Aorta (tissue), 5 donors: ENCODE results near the gene STC2. TPM values are rescaled to one million over a fixed set of nuclear protein-coding genes. Genes with fewer than 3 reads are reported as not detected.

Experiments used
- ATAC-seq: fragments of 200-7000 bp; cut with Tn5 transposase; one replicate; pipeline ENCODE4 v1.9.1; 2022; ENCODE audit warnings: moderate library complexity; ENCODE audit not compliant: low FRiP score
- DNase-seq, 2 donors: peaks; one replicate each; pipeline ENCODE4 v3.0.0-alpha.2; 2020
- H3K27ac ChIP-seq, 2 donors: one replicate each; pipeline ENCODE4 v1.5.1; 2013; ENCODE audit warnings: low read length in 2 of 2, mild to moderate bottlenecking in 2 of 2, moderate library complexity in 2 of 2, control low read depth in 1 of 2, inconsistent platforms in 1 of 2, low read depth in 1 of 2
- H3K27me3 ChIP-seq, 2 donors: one replicate each; pipeline ENCODE4 v1.6.1; 2013; ENCODE audit warnings: control low read depth in 1 of 2, low read length in 1 of 2, mild to moderate bottlenecking in 1 of 2, moderate library complexity in 1 of 2; ENCODE audit not compliant: insufficient read depth in 2 of 2, control insufficient read depth in 1 of 2
- H3K36me3 ChIP-seq, 2 donors: one replicate each; pipeline ENCODE4 v1.6.1; 2013; ENCODE audit warnings: control low read depth in 1 of 2, low read length in 1 of 2, mild to moderate bottlenecking in 1 of 2; ENCODE audit not compliant: insufficient read depth in 2 of 2, control insufficient read depth in 1 of 2
- H3K4me1 ChIP-seq, 2 donors: one replicate each; pipeline ENCODE4 v1.6.1; 2013; ENCODE audit warnings: low read length in 2 of 2, control low read depth in 1 of 2, mild to moderate bottlenecking in 1 of 2, moderate library complexity in 1 of 2; ENCODE audit not compliant: insufficient read depth in 2 of 2, control insufficient read depth in 1 of 2
- H3K4me3 ChIP-seq, 2 donors: one replicate each; pipeline ENCODE4 v1.5.1; 2013; ENCODE audit warnings: low read length in 2 of 2, control low read depth in 1 of 2, mild to moderate bottlenecking in 1 of 2
- H3K9me3 ChIP-seq: one replicate; pipeline ENCODE4 v1.6.1; 2013; ENCODE audit warnings: mild to moderate bottlenecking, low read length; ENCODE audit not compliant: control insufficient read depth
- WGBS, 2 donors: extraction: QIAGEN DNeasy Blood & Tissue Kit; methylation state at CpG; one replicate each; pipeline ENCODE4 v1.1.7; 2013; 5-methylcytosine and 5-hydroxymethylcytosine counted together
- intact Hi-C, 2 donors: fragments of 100-400 bp; cut with DNase I; formaldehyde crosslinking; loops; one replicate each; pipeline versions ENCODE4 v1.14.2 to v1.15.0; 2022
- polyA plus RNA-seq, 2 donors: library from polyadenylated mRNA; stranded (reverse); fragments of 200-250 nt; gene quantifications; one replicate each; pipeline ENCODE4 v1.2.3, GENCODE V29; 2013
- total RNA-seq, 2 donors: library from RNA; stranded (reverse); fragmentation: NEBNext Ultra II Directional; extraction: Animal tissue kit (Norgen Biotek cat#: 25700); gene quantifications; one replicate each; pipeline ENCODE4 v1.2.1, GENCODE V29; 2021
- donor health status: healthy with polysubstance abuse.
- donor health status: Bipolar disorder and iron deficiency.
- donor health status: DM: no; HTN: no; CAD: no.
- donor health status: DM: no; HTN: no; CAD: no.
- donor health status: DM: yes; HTN: yes; CAD: no.

Gene STC2
- total and polyA plus RNA-seq, 4 donors: 0.03 to 7.9 (median 2.8) TPM

DNA sequence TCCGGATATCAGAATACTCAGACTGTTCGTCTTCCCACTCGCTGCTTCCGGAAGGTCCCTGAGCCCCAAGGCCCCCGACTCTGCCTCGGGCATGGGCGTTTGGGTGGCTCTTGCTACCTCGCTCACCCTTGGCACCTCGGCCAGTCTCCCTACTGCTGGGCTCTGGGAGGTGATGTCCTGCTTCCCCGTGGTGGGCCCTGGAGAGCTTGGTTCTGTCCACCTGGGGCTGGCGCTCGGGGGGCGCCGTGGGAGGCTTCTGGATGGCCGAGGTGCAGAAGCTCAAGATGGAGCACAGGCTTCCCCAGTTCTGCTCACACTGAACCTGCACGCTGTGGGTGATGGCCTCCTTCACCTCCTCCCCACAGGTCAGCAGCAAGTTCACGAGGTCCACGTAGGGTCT, 10.4 kb downstream of the STC2 start:
- H3K36me3 ChIP-seq: no peaks in the 10 kb centered on the region
- intact Hi-C loops: no loop called here
- no peak overlapping the region for H3K27ac ChIP-seq
- DNase-seq: no peak
- no peaks in the 10 kb centered on the region for H3K27me3 ChIP-seq
- ATAC-seq: no peak
- no peaks in the 10 kb centered on the region for H3K4me1 ChIP-seq
- H3K9me3 ChIP-seq: no peaks in the 10 kb centered on the region
- no peak overlapping the region for H3K4me3 ChIP-seq
- 96% methylated on average over 18 of the region's 18 CpGs for WGBS, 2 donors

DNA sequence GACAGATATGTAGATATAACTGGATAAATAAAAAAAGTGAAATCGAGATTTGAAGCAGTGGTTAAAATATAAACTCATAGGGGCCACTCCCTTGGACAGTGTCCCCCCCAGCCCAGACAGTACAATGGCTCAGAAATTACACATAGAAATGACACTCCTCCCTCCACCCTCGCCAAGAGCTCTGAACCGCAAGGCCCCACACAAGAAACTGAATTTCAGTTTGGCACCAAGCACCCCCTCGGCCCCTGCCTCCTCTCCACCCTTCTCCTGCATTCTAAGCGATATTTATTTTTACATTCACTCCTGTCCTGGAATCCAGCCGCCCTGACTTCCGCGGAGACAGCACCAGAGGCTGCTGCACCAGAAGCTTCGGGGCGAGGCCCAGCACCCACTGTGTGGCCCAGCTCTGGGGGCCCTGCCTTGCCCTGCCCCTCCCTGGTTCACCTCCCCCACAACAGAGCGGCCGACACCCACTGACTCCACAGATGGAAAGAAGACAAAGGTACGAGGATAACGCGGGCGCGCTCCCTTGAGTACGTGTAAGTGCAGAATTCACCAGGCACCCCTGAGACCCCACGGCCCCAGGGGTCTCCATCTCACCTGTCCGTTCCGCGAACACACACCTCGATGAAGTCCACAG, 11.0 kb downstream of the STC2 start:
- Histone ChIP-seq H3K4me1 (no peaks in the 10 kb centered on the region), H3K36me3 (no peaks in the 10 kb centered on the region), H3K4me3 (no peak overlapping the region), H3K27me3 (no peaks in the 10 kb centered on the region), H3K27ac (no peak overlapping the region), H3K9me3 (no peaks in the 10 kb centered on the region)
- ATAC-seq (no peak), DNase-seq (no peak)
- intact Hi-C loops: no loop called here
- WGBS, 2 donors: 95% methylated on average over 23 of the region's 23 CpGs

DNA sequence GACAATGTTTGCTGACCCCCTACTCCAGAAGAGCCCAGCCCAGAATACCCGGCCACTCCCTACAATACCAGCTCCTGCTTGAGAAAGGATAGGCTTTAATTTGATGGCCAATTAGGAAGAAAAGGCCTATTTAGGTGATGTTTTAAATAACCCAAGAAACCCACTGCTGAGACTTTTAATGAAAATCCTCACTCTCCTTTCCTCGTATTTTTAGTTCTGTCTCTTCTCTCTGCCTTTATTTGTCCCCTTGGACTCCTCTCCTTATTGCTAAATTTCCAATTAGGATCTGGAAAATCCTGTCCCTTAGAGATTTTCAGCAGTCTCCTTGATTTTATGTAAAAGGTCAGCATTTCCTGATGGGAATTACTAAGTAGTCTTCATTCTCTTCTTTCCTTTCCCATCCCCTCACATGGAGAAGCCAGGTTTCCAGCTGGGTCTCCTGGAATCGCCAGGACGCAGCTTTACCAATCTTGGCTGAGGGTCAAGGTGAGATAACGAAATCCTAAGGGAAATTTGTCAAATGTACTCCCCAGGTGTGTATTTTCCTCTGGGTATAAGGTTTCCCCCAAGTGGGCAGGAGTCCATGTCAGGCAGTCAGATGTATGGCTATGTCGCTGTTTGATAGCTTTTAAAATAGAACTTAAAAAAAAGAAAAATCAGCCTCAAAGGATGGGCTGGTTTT, 11.7 kb downstream of the STC2 start:
- no peaks in the 10 kb centered on the region for H3K27me3 ChIP-seq
- no peak overlapping the region for H3K27ac ChIP-seq
- H3K4me3 ChIP-seq: no peak overlapping the region
- 81 to 84% methylated on average over 6 of the region's 6 CpGs for WGBS, 2 donors
- ATAC-seq (no peak), DNase-seq (no peak)
- no peaks in the 10 kb centered on the region for H3K36me3 ChIP-seq
- H3K4me1 ChIP-seq: no peaks in the 10 kb centered on the region
- intact Hi-C loops: no loop called here
- H3K9me3 ChIP-seq: no peaks in the 10 kb centered on the region

DNA sequence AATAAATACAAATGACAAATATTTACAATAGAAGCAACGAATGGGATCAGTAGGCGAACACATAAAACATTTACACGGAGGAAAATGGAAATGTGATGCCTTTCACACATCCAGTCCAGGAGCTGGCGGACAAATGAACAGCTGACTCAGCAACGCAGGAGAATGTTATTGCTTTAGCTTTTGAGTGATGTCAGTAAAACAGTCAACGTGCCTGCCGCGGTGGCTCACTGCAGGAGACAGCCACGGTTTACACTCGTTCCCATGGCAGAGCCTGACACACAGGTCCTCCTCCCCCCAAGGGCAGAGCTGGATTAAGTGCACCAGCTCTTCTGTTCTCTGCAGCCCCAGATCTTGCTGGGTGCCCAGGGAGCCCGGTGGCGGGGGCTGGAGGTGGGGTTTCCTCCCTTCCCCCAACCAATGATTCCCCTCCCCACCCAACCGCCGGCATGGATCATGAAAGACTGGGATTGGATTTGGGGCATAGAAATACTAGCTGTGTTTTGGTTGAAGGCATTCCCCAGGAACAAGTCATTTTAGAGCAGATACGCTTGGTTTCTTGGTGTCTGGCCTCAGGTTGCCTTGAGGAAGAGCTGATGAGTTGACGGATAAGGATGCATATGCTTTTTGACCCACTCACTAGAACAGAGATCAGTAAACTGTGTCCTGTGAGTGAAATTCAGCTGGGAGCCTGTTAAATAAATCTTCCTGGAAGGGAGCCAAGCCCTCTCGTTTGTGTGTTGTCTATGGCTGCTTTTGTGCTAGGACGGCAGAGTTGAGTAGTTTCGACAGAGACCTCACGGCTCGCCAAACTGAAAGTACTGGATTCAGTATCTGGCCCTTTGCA, 12.5 kb downstream of the STC2 start:
- WGBS, 2 donors: 11 to 15% methylated on average over 21 of the region's 21 CpGs
- DNase-seq: peak; percentile 74 to 80
- Histone ChIP-seq H3K27me3 (no peaks in the 10 kb centered on the region), H3K9me3 (no peaks in the 10 kb centered on the region), H3K4me1 (no peaks in the 10 kb centered on the region), H3K36me3 (no peaks in the 10 kb centered on the region), H3K4me3 (no peak overlapping the region), H3K27ac (no peak overlapping the region)
- ATAC-seq: peak; percentile 28
- intact Hi-C loops: no loop called here

DNA sequence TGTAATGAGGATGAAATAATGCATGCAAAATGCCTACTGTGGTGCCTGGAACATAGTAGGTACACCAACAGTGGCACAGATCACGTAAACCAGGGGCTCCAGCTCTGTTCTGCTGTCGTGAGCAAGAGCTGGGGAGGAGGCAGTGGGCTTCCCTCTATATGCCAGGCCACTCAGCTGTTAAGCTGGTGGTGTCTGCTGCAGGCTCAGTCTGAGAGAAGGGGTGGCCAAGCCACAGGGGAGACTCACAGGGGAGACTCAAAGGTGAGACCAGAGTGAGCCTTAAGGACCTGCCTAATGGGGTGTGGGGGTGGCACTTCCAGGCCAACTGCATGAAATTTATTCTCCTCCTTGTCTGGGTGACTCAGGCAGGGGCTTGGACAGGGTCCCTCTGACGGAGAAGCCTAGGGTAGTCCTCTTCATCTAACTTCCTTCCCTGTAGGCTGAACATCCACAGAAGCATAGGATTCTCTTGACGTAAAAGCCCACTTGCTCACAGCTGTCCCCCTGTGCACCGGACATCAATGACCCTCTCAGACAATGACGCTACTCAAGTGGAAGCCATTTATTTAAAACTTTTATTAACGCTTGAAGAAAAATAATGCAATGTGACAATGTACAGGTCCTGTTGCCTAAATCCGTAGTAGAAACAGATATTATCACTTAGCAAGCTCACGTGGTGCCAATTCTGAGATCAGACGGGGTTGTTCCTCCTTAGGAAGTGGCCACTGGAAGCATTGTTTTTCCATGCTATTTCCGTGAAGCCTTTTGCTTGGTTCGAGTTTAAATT, 13.9 kb downstream of the STC2 start:
- H3K4me1 ChIP-seq: no peaks in the 10 kb centered on the region
- intact Hi-C loops: no loop called here
- no peak for DNase-seq
- H3K27ac ChIP-seq: no peak overlapping the region
- H3K9me3 ChIP-seq: no peaks in the 10 kb centered on the region
- ATAC-seq: no peak
- no peaks in the 10 kb centered on the region for H3K36me3 ChIP-seq
- H3K4me3 ChIP-seq: no peak overlapping the region
- no peaks in the 10 kb centered on the region for H3K27me3 ChIP-seq
- 90 to 91% methylated on average over 12 of the region's 12 CpGs for WGBS, 2 donors

DNA sequence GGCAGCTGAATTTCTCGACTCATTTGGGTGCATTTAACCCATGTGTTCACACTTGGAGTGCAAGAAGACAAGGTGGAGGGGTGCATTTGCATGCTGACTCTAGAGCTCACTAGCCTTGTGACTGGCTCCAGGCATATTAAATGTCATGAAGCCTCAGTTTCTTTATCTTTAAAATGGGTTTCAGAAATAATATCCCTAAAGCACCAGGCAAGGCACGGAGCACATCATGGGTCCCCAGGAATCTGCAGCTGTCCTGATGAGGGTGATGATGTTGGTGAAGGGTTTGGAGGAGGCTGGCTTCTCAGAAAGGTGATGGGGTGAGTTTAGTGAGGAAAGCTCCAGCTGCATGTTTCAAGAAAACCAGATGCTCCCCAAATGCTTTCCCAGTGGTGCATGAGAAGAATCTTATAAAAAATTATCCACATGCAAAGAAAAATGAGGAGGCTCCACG, 14.8 kb downstream of the STC2 start:
- intact Hi-C loops: no loop called here
- DNase-seq: no peak
- WGBS, 2 donors: 84 to 85% methylated on average over 3 of the region's 3 CpGs
- Histone ChIP-seq H3K27ac (no peak overlapping the region), H3K4me3 (no peak overlapping the region), H3K9me3 (no peaks in the 10 kb centered on the region), H3K4me1 (no peaks in the 10 kb centered on the region), H3K36me3 (no peaks in the 10 kb centered on the region), H3K27me3 (no peaks in the 10 kb centered on the region)
- ATAC-seq: no peak

DNA sequence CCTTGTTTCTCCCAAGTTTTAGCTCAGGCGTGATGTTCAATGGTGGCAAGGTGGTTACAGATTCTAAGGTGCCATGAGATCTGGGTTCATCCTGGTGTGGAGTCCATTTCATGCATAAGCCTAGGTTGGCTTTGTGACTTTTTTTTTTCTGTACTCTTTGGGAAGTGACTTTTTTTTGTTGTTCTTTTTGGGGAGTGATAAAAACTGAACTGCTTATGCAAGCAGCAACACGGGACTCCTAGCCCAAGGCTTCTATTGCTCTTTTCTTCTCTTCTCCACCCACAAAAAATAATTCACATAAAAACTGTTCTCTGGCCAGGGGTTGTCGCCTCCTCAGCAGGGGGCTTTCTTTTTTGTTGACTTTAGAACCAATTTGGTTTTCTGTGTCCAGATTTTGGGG, 15.4 kb downstream of the STC2 start:
- Histone ChIP-seq H3K4me3 (no peak overlapping the region), H3K36me3 (no peaks in the 10 kb centered on the region), H3K4me1 (no peaks in the 10 kb centered on the region), H3K27me3 (no peaks in the 10 kb centered on the region), H3K27ac (no peak overlapping the region), H3K9me3 (peaks cover 2% of the 10 kb centered on the region)
- ATAC-seq (no peak), DNase-seq (no peak)
- 80 to 85% methylated on average over 3 of the region's 3 CpGs for WGBS, 2 donors
- intact Hi-C loops: no loop called here

DNA sequence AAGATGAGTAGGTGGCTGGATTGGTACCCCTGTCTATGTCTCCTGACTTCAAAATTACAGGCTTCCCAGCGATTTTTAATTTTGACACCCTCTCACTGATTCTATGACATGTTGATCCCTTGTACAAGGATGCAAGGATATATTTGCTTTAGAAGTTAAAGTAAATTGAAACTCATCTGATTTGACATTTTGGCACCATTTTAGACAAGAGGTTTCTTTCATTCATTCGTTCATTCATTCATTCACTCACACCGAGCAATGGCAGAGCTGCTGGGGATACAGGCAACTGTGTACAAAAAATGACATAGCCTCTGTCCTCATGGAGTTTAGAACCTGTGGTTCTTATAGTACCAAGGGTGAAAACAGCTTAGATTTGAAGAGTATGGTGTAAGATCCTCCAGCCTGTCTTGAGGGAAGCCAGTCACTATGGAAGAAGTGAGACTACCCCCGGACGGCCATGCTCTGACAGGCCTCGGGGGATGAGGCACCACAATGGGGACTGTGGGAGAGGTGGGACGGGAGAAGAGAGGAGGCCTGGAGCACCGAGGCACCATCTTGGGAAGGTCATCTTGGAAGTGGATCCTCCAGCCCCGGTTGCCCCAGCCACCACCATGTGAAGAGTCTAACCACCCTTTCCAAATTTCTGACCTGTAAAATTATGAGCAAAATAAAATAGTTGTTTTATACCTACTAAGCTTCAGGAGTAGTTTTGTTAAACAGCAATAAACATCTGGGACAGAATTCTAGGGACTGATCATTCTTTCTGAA, 16.2 kb downstream of the STC2 start:
- H3K4me1 ChIP-seq: no peaks in the 10 kb centered on the region
- 96 to 97% methylated on average over 9 of the region's 9 CpGs for WGBS, 2 donors
- intact Hi-C loops: no loop called here
- H3K27ac ChIP-seq: no peak overlapping the region
- no peak for ATAC-seq
- H3K27me3 ChIP-seq: no peaks in the 10 kb centered on the region
- H3K4me3 ChIP-seq: no peak overlapping the region
- DNase-seq: no peak
- H3K36me3 ChIP-seq: no peaks in the 10 kb centered on the region
- H3K9me3 ChIP-seq: peaks cover 2% of the 10 kb centered on the region
